SK-N-SH (cell line): ENCODE measurements around the gene STMND1. TPM values are rescaled to one million over a fixed set of nuclear protein-coding genes. Genes with fewer than 3 reads are reported as not detected.

Experiments used
- CTCF ChIA-PET: fragments of 300-600, 350-600 bp; formaldehyde crosslinking; extraction: SDS; loops from one replicate; lab custom pipeline; 2021; lab: Yijun Ruan, JAX
- POLR2A ChIA-PET: fragments of 350-600 bp; sonication (Branson Sonifier 250); formaldehyde crosslinking; extraction: SDS; loops from one replicate; lab custom pipeline; 2020; ENCODE audit warnings: antibody characterized with exemption, inconsistent platforms; lab: Yijun Ruan, JAX
- DNase-seq: peaks from one replicate; pipeline ENCODE4 v3.0.0; 2012
- H2AFZ ChIP-seq: fragments of 200-600 bp; sonication (generic); 2 replicates; pipeline ENCODE4 v1.8.1; 2016; ENCODE audit warnings: antibody characterized with exemption, mild to moderate bottlenecking, low read depth
- H3F3A ChIP-seq: fragments of 200-600 bp; sonication (generic); replicated peaks from 2 replicates; pipeline ENCODE3; 2016; ENCODE audit warnings: antibody characterized with exemption, mild to moderate bottlenecking; ENCODE audit not compliant: insufficient read depth
- H3K27ac ChIP-seq, 2 experiments: fragments of 200-500 bp in 1 of 2; fragments of 200-600 bp in 1 of 2; sonication (Bioruptor generic) in 1 of 2; sonication (generic), shearing (Covaris generic) in 1 of 2; 2 replicates each; pipeline versions ENCODE4 v1.5.1 to v1.6.1; 2014 to 2016; ENCODE audit warnings: low read depth in 2 of 2, inconsistent platforms in 1 of 2, low read length in 1 of 2, mild to moderate bottlenecking in 1 of 2, mixed read lengths in 1 of 2
- H3K27me3 ChIP-seq: fragments of 200-600 bp; sonication (generic), shearing (Covaris generic); 2 replicates; pipeline ENCODE4 v1.6.1; 2016; ENCODE audit warnings: mixed run types; ENCODE audit not compliant: insufficient read depth
- H3K36me3 ChIP-seq, 2 experiments: fragments of 200-500 bp in 1 of 2; fragments of 200-600 bp in 1 of 2; sonication (Bioruptor generic) in 1 of 2; sonication (generic) in 1 of 2; replicated peaks in 1 of 2; 2 replicates each; pipeline versions ENCODE3 to v1.5.1; 2014 to 2016; ENCODE audit warnings: low read length in 1 of 2, mild to moderate bottlenecking in 1 of 2; ENCODE audit not compliant: insufficient read depth in 2 of 2, control insufficient read depth in 1 of 2
- H3K4me1 ChIP-seq, 2 experiments: fragments of 200-500 bp in 1 of 2; fragments of 200-600 bp in 1 of 2; sonication (Bioruptor generic) in 1 of 2; sonication (generic), shearing (Covaris generic) in 1 of 2; 2 replicates each; pipeline versions ENCODE4 v1.5.1 to v1.6.1; 2014 to 2016; ENCODE audit warnings: low read depth in 1 of 2, low read length in 1 of 2, mixed run types in 1 of 2; ENCODE audit not compliant: insufficient read depth in 2 of 2, control insufficient read depth in 1 of 2
- H3K4me2 ChIP-seq: fragments of 200-600 bp; sonication (generic), shearing (Covaris generic); 2 replicates; pipeline ENCODE4 v1.6.1; 2017; ENCODE audit warnings: mixed run types
- H3K4me3 ChIP-seq, 2 experiments: fragments of 200-500 bp in 1 of 2; fragments of 200-600 bp in 1 of 2; sonication (Bioruptor generic) in 1 of 2; sonication (generic), shearing (Covaris generic) in 1 of 2; 2 replicates each; pipeline versions ENCODE4 v1.5.1 to v1.8.1; 2014 to 2016; ENCODE audit warnings: low read depth in 2 of 2, inconsistent platforms in 1 of 2, low read length in 1 of 2, mild to moderate bottlenecking in 1 of 2, mixed read lengths in 1 of 2, moderate library complexity in 1 of 2
- H3K79me2 ChIP-seq: fragments of 200-600 bp; sonication (generic); 2 replicates; pipeline ENCODE4 v1.8.1; 2017; ENCODE audit warnings: mild to moderate bottlenecking; ENCODE audit not compliant: insufficient read depth
- H3K9ac ChIP-seq: fragments of 200-600 bp; sonication (generic); 2 replicates; pipeline ENCODE4 v1.6.1; 2017; ENCODE audit warnings: mixed run types
- H3K9me2 ChIP-seq: fragments of 200-600 bp; sonication (generic); 2 replicates; pipeline ENCODE4 v1.6.1; 2017; ENCODE audit warnings: mixed run types
- H3K9me3 ChIP-seq: fragments of 200-600 bp; sonication (generic); 2 replicates; pipeline ENCODE4 v1.6.1; 2017; ENCODE audit warnings: mixed run types, mild to moderate bottlenecking, moderate library complexity
- H4K20me1 ChIP-seq: fragments of 200-600 bp; sonication (generic); 2 replicates; pipeline ENCODE4 v1.6.1; 2017; ENCODE audit warnings: mild to moderate bottlenecking, mixed run types; ENCODE audit not compliant: insufficient read depth
- CTCF ChIP-seq: fragments of 200-600 bp; sonication (generic); IDR thresholded peaks from 2 replicates; pipeline ENCODE4 v1.6.1; 2017; ENCODE audit warnings: antibody characterized with exemption, mild to moderate bottlenecking, moderate library complexity
- ELF1 ChIP-seq: IDR thresholded peaks from 2 replicates; pipeline ENCODE4 v1.4.0; 2012
- GABPA ChIP-seq: IDR thresholded peaks from 2 replicates; pipeline ENCODE4 v1.4.0; 2012; ENCODE audit warnings: low read depth, mild to moderate bottlenecking
- JUND ChIP-seq: IDR thresholded peaks from 2 replicates; pipeline ENCODE4 v1.4.0; 2012
- POLR2AphosphoS5 ChIP-seq: IDR thresholded peaks from 2 replicates; pipeline ENCODE4 v1.6.1; 2012; ENCODE audit warnings: low read depth, low read length
- RAD21 ChIP-seq: IDR thresholded peaks from 2 replicates; pipeline ENCODE4 v1.6.1; 2012; ENCODE audit warnings: mild to moderate bottlenecking, low read length
- RCOR1 ChIP-seq: fragments of 150-350 bp; IDR thresholded peaks from 2 replicates; pipeline ENCODE4 v1.6.1; 2017; ENCODE audit warnings: antibody characterized with exemption, low read length
- SMC3 ChIP-seq: IDR thresholded peaks from 2 replicates; pipeline ENCODE4 v1.6.1; 2012; ENCODE audit warnings: low read depth, low read length, improper control_type of control experiment
- TAF1 ChIP-seq: IDR thresholded peaks from 2 replicates; pipeline ENCODE4 v1.6.1; 2012; ENCODE audit warnings: low read depth, mild to moderate bottlenecking, low read length, moderate library complexity, borderline replicate concordance
- TEAD4 ChIP-seq: IDR thresholded peaks from 2 replicates; pipeline ENCODE4 v1.4.0; 2012; ENCODE audit warnings: mild to moderate bottlenecking, borderline replicate concordance; ENCODE audit not compliant: insufficient read depth
- WGBS: methylation state at CpG from one replicate; pipeline ENCODE4 v1.1.6; 2017; ENCODE audit warnings: low lambda C conversion rate; 5-methylcytosine and 5-hydroxymethylcytosine counted together
- polyA plus RNA-seq, 3 experiments: library from polyadenylated mRNA; depleted of rRNA; stranded (reverse); fragments of >200 nt; gene quantifications; 2 replicates each; pipeline ENCODE4 v1.2.3, GENCODE V29; 2012
- TF ChIP-seq, protein P1 (sequence below): IDR thresholded peaks from 2 replicates; pipeline ENCODE4; 2012

The STMND1 gene
- polyA plus RNA-seq, 1 of the 3 experiments (the other 2 are of a cell fraction): not detected

- no peak overlapping the region for H2AFZ ChIP-seq
- TF ChIP-seq JUND: no peak
- no peaks in the 10 kb centered on the region for H3K79me2 ChIP-seq
- H3K9me3 ChIP-seq: no peaks in the 10 kb centered on the region
- no peak overlapping the region for H3K9ac ChIP-seq
- POLR2A ChIA-PET: no interaction called here
- H3K9me2 ChIP-seq: no peaks in the 10 kb centered on the region
- H3K4me3 ChIP-seq: no peak overlapping the region
- no peaks in the 10 kb centered on the region for H3K27me3 ChIP-seq
- WGBS: 42% methylated on average over 3 of the region's 3 CpGs
- H4K20me1 ChIP-seq: no peaks in the 10 kb centered on the region
- no peak overlapping the region for H3K27ac ChIP-seq
- H3K36me3 ChIP-seq: no peaks in the 10 kb centered on the region
- CTCF ChIA-PET: interaction anchor here (3.2 kb wide), 1 partner anchor 432 kb away, joined by 21 read pairs; no protein-coding TSS in a partner anchor
- H3K4me1 ChIP-seq: no peaks in the 10 kb centered on the region
- H3K4me2 ChIP-seq: no peak overlapping the region
- no peaks in the 10 kb centered on the region for H3F3A ChIP-seq
- no peak for DNase-seq
These were observed 50.0 kb downstream of the STMND1 start for GRCh38 chr6:17151888-17152287.

DNA sequence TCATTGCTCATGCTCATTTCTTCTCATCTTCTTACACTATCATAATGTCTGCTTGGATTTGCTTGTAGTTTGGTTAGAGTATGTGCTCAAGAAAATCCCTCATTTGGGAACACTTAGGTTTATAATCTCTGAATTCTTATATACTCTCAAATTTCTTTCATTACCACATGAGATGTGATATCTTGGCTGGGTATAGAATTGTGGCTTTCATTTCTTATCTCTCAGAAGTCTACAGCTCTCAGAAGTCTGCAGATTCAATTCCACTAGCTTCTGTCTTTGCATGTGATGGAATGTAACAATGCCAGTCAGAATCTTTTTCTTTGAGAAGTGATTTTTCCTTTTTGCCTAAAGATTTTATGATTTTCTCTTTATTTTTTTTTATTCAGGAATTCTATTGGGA, 50.9 kb downstream of the STMND1 start:
- H3K4me2 ChIP-seq: no peak overlapping the region
- TF ChIP-seq, protein P1, sequence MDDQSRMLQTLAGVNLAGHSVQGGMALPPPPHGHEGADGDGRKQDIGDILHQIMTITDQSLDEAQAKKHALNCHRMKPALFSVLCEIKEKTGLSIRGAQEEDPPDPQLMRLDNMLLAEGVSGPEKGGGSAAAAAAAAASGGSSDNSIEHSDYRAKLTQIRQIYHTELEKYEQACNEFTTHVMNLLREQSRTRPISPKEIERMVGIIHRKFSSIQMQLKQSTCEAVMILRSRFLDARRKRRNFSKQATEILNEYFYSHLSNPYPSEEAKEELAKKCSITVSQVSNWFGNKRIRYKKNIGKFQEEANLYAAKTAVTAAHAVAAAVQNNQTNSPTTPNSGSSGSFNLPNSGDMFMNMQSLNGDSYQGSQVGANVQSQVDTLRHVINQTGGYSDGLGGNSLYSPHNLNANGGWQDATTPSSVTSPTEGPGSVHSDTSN: no peak
- TF ChIP-seq POLR2AphosphoS5 (no peak), RCOR1 (no peak), TAF1 (no peak)
- H3K9me3 ChIP-seq: no peaks in the 10 kb centered on the region
- H3K4me1 ChIP-seq: no peaks in the 10 kb centered on the region
- CTCF ChIA-PET: interaction anchor here (1.9 to 3.2 kb wide), 2 partner anchors 431 to 663 kb away, joined by 5 to 21 read pairs; no protein-coding TSS in a partner anchor
- DNase-seq: no peak
- H3K27ac ChIP-seq: no peak overlapping the region
- POLR2A ChIA-PET: no interaction called here
- H3K9ac ChIP-seq: no peak overlapping the region
- H2AFZ ChIP-seq: no peak overlapping the region
- H3F3A ChIP-seq: no peaks in the 10 kb centered on the region
- H3K4me3 ChIP-seq: no peak overlapping the region
- H4K20me1 ChIP-seq: no peaks in the 10 kb centered on the region
- H3K36me3 ChIP-seq: no peaks in the 10 kb centered on the region
- H3K79me2 ChIP-seq: no peaks in the 10 kb centered on the region
- no peaks in the 10 kb centered on the region for H3K27me3 ChIP-seq
- no peaks in the 10 kb centered on the region for H3K9me2 ChIP-seq

DNA sequence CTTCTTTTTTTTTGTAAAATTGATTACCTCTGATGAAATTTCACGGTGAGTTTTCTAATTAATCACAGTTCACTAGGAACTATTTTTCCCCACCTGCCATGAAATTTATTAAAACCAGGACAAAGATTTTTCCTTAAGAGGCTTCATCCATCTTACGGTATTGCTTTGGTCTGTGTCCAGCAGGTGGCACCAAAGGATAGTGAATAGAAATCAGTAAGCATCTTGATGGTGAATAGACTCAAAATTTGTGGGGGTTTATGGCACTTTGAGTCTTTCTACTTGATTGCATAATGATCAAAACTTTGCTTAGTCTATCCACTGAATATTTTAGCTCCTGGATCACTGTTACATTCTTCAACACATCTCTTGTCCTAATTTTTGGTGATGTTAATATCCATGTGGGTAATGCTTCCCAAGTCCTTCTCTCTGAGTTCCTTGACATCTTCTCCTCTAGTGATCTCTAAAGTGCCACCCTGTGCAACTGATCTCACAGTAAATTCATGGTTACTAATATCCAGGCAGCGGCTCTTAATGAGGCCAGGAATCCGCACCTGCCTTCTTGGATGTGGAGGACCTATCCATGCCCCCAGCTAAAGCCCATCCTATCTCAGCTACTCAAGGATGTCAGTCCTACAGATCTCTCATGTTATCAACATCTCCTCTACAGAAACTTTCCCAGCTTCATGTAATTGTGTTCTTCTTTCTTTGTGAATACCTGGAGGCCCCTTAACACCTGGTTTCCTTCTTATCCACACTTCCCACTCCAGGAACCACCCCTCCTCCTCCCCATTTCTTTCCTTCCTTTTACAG, 54.5 kb downstream of the STMND1 start:
- Histone ChIP-seq H3K9me3 (no peaks in the 10 kb centered on the region), H3K27ac (no peak overlapping the region), H2AFZ (no peak overlapping the region), H3K79me2 (no peaks in the 10 kb centered on the region), H3K9ac (no peak overlapping the region), H4K20me1 (no peaks in the 10 kb centered on the region), H3K4me2 (no peak overlapping the region), H3K4me3 (no peak overlapping the region), H3K9me2 (no peaks in the 10 kb centered on the region), H3K36me3 (no peaks in the 10 kb centered on the region), H3F3A (no peaks in the 10 kb centered on the region), H3K4me1 (no peaks in the 10 kb centered on the region), H3K27me3 (no peaks in the 10 kb centered on the region)
- peak; percentile 63 for DNase-seq
- TF ChIP-seq GABPA (no peak), TEAD4 (no peak), ELF1 (no peak), SMC3 (peak; percentile 83), TAF1 (no peak), RAD21 (peak; percentile 97), CTCF (peak; percentile 86)
- ChIA-PET CTCF (interaction anchor here (0.5 to 4.2 kb wide), 23 partner anchors 10 to 1347 kb away, joined by 3 to 51 read pairs (median 4); no protein-coding TSS in a partner anchor), POLR2A (no interaction called here)
- WGBS: 28% methylated on average over 4 of the region's 4 CpGs
